CD8-positive, alpha-beta memory T cell (primary cell): ENCODE results near the gene CALR. TPM values are rescaled to one million over a fixed set of nuclear protein-coding genes. Genes with fewer than 3 reads are reported as not detected.
"Not testable (repeated sequence)": the region's sequence is repeated elsewhere in the genome, so short reads cannot be mapped to it uniquely, and the experiment has no call there.

Experiments used
- CTCF ChIA-PET: fragments of 350-600 bp; sonication (Branson Sonifier 250); formaldehyde crosslinking; loops from one replicate; lab custom pipeline; 2021; ENCODE audit warnings: antibody characterized with exemption; lab: Charles Lee
- POLR2A ChIA-PET: fragments of 350-600 bp; sonication (Branson Sonifier 250); formaldehyde crosslinking; loops from one replicate; lab custom pipeline; 2021; ENCODE audit warnings: antibody characterized with exemption; lab: Charles Lee
- DNase-seq, 5 donors: peaks; one replicate each; pipeline versions ENCODE4 v3.0.0 to v3.0.0-alpha.2; 2020 to 2022; ENCODE audit warnings: mixed read lengths in 1 of 5
- H3K27ac ChIP-seq: one replicate; pipeline ENCODE4 v1.7.0; 2013; ENCODE audit warnings: low read depth, mild to moderate bottlenecking, low read length, moderate library complexity
- H3K27me3 ChIP-seq: 2 replicates; pipeline ENCODE4 v1.7.0; 2013; ENCODE audit warnings: low read length, mild to moderate bottlenecking; ENCODE audit not compliant: insufficient read depth, poor library complexity, severe bottlenecking
- H3K36me3 ChIP-seq: 2 replicates; pipeline ENCODE4 v1.7.0; 2013; ENCODE audit warnings: mild to moderate bottlenecking, low read length, moderate library complexity; ENCODE audit not compliant: insufficient read depth
- H3K4me1 ChIP-seq: 2 replicates; pipeline ENCODE4 v1.7.0; 2013; ENCODE audit warnings: mild to moderate bottlenecking, low read length, moderate library complexity; ENCODE audit not compliant: insufficient read depth
- H3K4me3 ChIP-seq: 2 replicates; pipeline ENCODE4 v1.7.0; 2013; ENCODE audit warnings: mild to moderate bottlenecking, low read length
- H3K9me3 ChIP-seq: 2 replicates; pipeline ENCODE4 v1.7.0; 2013; ENCODE audit warnings: mild to moderate bottlenecking, low read length
- H3K27ac Mint-ChIP-seq, 8 donors: one replicate each; pipeline ENCODE4 v1.8.0; 2020 to 2021; ENCODE audit warnings: mixed read lengths in 8 of 8, mild to moderate bottlenecking in 6 of 8, inconsistent platforms in 3 of 8, moderate library complexity in 3 of 8
- H3K27me3 Mint-ChIP-seq, 2 donors: one replicate each; pipeline ENCODE4 v1.8.0; 2020 to 2021; ENCODE audit warnings: mixed read lengths in 2 of 2, mild to moderate bottlenecking in 1 of 2, moderate library complexity in 1 of 2
- H3K36me3 Mint-ChIP-seq, 3 donors: one replicate each; pipeline ENCODE4 v1.8.0; 2020 to 2021; ENCODE audit warnings: mixed read lengths in 3 of 3, inconsistent platforms in 1 of 3, mild to moderate bottlenecking in 1 of 3
- H3K4me1 Mint-ChIP-seq, 3 donors: one replicate each; pipeline ENCODE4 v1.8.0; 2020 to 2021; ENCODE audit warnings: mixed read lengths in 3 of 3, inconsistent platforms in 1 of 3, mild to moderate bottlenecking in 1 of 3
- H3K4me3 Mint-ChIP-seq, 7 donors: one replicate each; pipeline ENCODE4 v1.8.0; 2020 to 2021; ENCODE audit warnings: mixed read lengths in 7 of 7, mild to moderate bottlenecking in 6 of 7, moderate library complexity in 4 of 7, inconsistent platforms in 2 of 7
- H3K9me3 Mint-ChIP-seq, 5 donors: one replicate each; pipeline ENCODE4 v1.8.0; 2020 to 2022; ENCODE audit warnings: mixed read lengths in 5 of 5, mild to moderate bottlenecking in 3 of 5, moderate library complexity in 2 of 5, inconsistent platforms in 1 of 5
- polyA plus RNA-seq: library from polyadenylated mRNA; unstranded; fragments of 300-500 nt; fragmentation: Illumina TruSeq; gene quantifications from one replicate; pipeline ENCODE4 v1.2.3, GENCODE V29; 2021
- total RNA-seq, 2 experiments: library from RNA; stranded (reverse); gene quantifications; one replicate each; pipeline ENCODE4 v1.2.3, GENCODE V29; 2021

Gene CALR
- total and polyA plus RNA-seq, 3 experiments from 2014 or later, result 174 to 843 (median 832) TPM

- peak overlapping the region in 2 of 8 donors; percentile 33 to 63 for H3K27ac Mint-ChIP-seq
- H3K27me3 Mint-ChIP-seq, result peaks cover 0 to 3% of the 10 kb centered on the region in 2 donors
- no peaks in the 10 kb centered on the region for H3K27me3 ChIP-seq
- no peak overlapping the region for H3K27ac ChIP-seq
- peaks cover 23% of the 10 kb centered on the region for H3K4me1 ChIP-seq
- ChIA-PET POLR2A (interaction anchor here (3.8 kb wide), 1 partner anchor 8 kb away, joined by 12 read pairs; the partner anchor contains the start of gene GADD45GIP1), CTCF (interaction anchor here (2.6 kb wide), 1 partner anchor 17 kb away, joined by 13 read pairs; no protein-coding TSS in a partner anchor)
- H3K9me3 Mint-ChIP-seq, result peaks cover 0 to 2% (median 0%) of the 10 kb centered on the region in 5 donors
- H3K36me3 ChIP-seq, result peaks cover 53% of the 10 kb centered on the region
- no peaks in the 10 kb centered on the region for H3K9me3 ChIP-seq
- DNase-seq, result no peak
- no peak overlapping the region for H3K4me3 ChIP-seq
- peaks cover 0 to 85% (median 4%) of the 10 kb centered on the region in 3 donors for H3K36me3 Mint-ChIP-seq
- H3K4me1 Mint-ChIP-seq, result peaks cover 22 to 40% (median 26%) of the 10 kb centered on the region in 3 donors
- peak overlapping the region in 1 of 7 donors; percentile 30 for H3K4me3 Mint-ChIP-seq
Measured at GRCh38 chr19:12948612-12949362, 10.4 kb downstream of the CALR start.

GRCh38 chr19:12949363-12950283 is 11.2 kb downstream of the CALR start:
- H3K27me3 Mint-ChIP-seq, result peaks cover 0 to 3% of the 10 kb centered on the region in 2 donors
- peaks cover 0 to 86% (median 3%) of the 10 kb centered on the region in 3 donors for H3K36me3 Mint-ChIP-seq
- peaks cover 24 to 40% (median 28%) of the 10 kb centered on the region in 3 donors for H3K4me1 Mint-ChIP-seq
- CTCF ChIA-PET, result interaction anchor here (0.9 to 4.1 kb wide), 3 partner anchors 16 to 65 kb away, joined by 3 to 20 read pairs (median 13); no protein-coding TSS in a partner anchor
- H3K27ac ChIP-seq, result no peak overlapping the region
- H3K27me3 ChIP-seq, result no peaks in the 10 kb centered on the region
- H3K36me3 ChIP-seq, result peaks cover 50% of the 10 kb centered on the region
- peak overlapping the region in 1 of 7 donors; percentile 60 for H3K4me3 Mint-ChIP-seq
- H3K9me3 Mint-ChIP-seq, result peaks cover 0 to 2% (median 0%) of the 10 kb centered on the region in 5 donors
- peak overlapping the region in 5 of 8 donors; percentile 33 to 79 (median 73) for H3K27ac Mint-ChIP-seq
- POLR2A ChIA-PET, result no interaction called here
- H3K4me3 ChIP-seq, result no peak overlapping the region
- peaks cover 20% of the 10 kb centered on the region for H3K4me1 ChIP-seq
- H3K9me3 ChIP-seq, result no peaks in the 10 kb centered on the region
- no peak for DNase-seq

- DNase-seq, H3K27me3 Mint-ChIP-seq, POLR2A ChIA-PET, H3K4me3 Mint-ChIP-seq, H3K9me3 Mint-ChIP-seq, H3K4me3 ChIP-seq, H3K27me3 ChIP-seq, H3K9me3 ChIP-seq, H3K27ac ChIP-seq: not testable (repeated sequence)
- peaks cover 0 to 86% (median 2%) of the 10 kb centered on the region in 3 donors for H3K36me3 Mint-ChIP-seq
- CTCF ChIA-PET, result interaction anchor here (4.1 kb wide), 1 partner anchor 13 kb away, joined by 20 read pairs; no protein-coding TSS in a partner anchor
- peak overlapping the region in 2 of 8 donors; percentile 82 for H3K27ac Mint-ChIP-seq
- peaks cover 18% of the 10 kb centered on the region for H3K4me1 ChIP-seq
- peaks cover 47% of the 10 kb centered on the region for H3K36me3 ChIP-seq
- H3K4me1 Mint-ChIP-seq, result peaks cover 26 to 39% (median 29%) of the 10 kb centered on the region in 3 donors
Measured at GRCh38 chr19:12952050-12952449, 13.6 kb downstream of the CALR start.

GRCh38 chr19:12952488-12953137 is 14.2 kb downstream of the CALR start:
- CTCF ChIA-PET, result interaction anchor here (1.0 to 4.1 kb wide), 2 partner anchors 13 to 67 kb away, joined by 4 to 20 read pairs; no protein-coding TSS in a partner anchor
- peaks cover 0 to 83% (median 2%) of the 10 kb centered on the region in 3 donors for H3K36me3 Mint-ChIP-seq
- peaks cover 26 to 38% (median 27%) of the 10 kb centered on the region in 3 donors for H3K4me1 Mint-ChIP-seq
- Histone ChIP-seq H3K36me3 (peaks cover 44% of the 10 kb centered on the region), H3K27ac (no peak overlapping the region), H3K4me3 (no peak overlapping the region), H3K4me1 (peaks cover 15% of the 10 kb centered on the region), H3K27me3 (no peaks in the 10 kb centered on the region), H3K9me3 (no peaks in the 10 kb centered on the region)
- H3K27me3 Mint-ChIP-seq, result no peaks in the 10 kb centered on the region
- no peak for DNase-seq
- no peaks in the 10 kb centered on the region for H3K9me3 Mint-ChIP-seq
- POLR2A ChIA-PET, result no interaction called here
- H3K4me3 Mint-ChIP-seq, result no peak overlapping the region
- H3K27ac Mint-ChIP-seq, result peak overlapping the region in 1 of 8 donors; percentile 19

GRCh38 chr19:12953138-12953798 is 14.9 kb downstream of the CALR start:
- no peak for DNase-seq
- H3K27ac Mint-ChIP-seq, result no peak overlapping the region
- H3K27me3 ChIP-seq, result no peaks in the 10 kb centered on the region
- H3K4me1 ChIP-seq, result peaks cover 15% of the 10 kb centered on the region
- no peaks in the 10 kb centered on the region for H3K9me3 ChIP-seq
- CTCF ChIA-PET, result interaction anchor here (0.6 to 4.1 kb wide), 3 partner anchors 12 to 68 kb away, joined by 3 to 20 read pairs (median 4); no protein-coding TSS in a partner anchor
- H3K4me3 Mint-ChIP-seq, result no peak overlapping the region
- POLR2A ChIA-PET, result interaction anchor here (0.5 kb wide), 1 partner anchor 768 kb away, joined by 4 read pairs; no protein-coding TSS in a partner anchor
- no peaks in the 10 kb centered on the region for H3K27me3 Mint-ChIP-seq
- no peaks in the 10 kb centered on the region for H3K9me3 Mint-ChIP-seq
- no peak overlapping the region for H3K27ac ChIP-seq
- H3K4me3 ChIP-seq, result no peak overlapping the region
- H3K36me3 Mint-ChIP-seq, result peaks cover 0 to 76% (median 2%) of the 10 kb centered on the region in 3 donors
- H3K4me1 Mint-ChIP-seq, result peaks cover 23 to 35% (median 24%) of the 10 kb centered on the region in 3 donors
- peaks cover 38% of the 10 kb centered on the region for H3K36me3 ChIP-seq

- Mint-ChIP-seq H3K27me3 (no peaks in the 10 kb centered on the region), H3K4me1 (peaks cover 23 to 35% (median 24%) of the 10 kb centered on the region in 3 donors), H3K27ac (peak overlapping the region in 7 of 8 donors; percentile 50 to 91 (median 65)), H3K36me3 (peaks cover 0 to 69% (median 2%) of the 10 kb centered on the region in 3 donors), H3K9me3 (no peaks in the 10 kb centered on the region), H3K4me3 (peak overlapping the region in 5 of 7 donors; percentile 35 to 93 (median 85))
- H3K27me3 ChIP-seq, result no peaks in the 10 kb centered on the region
- no peak overlapping the region for H3K27ac ChIP-seq
- H3K4me3 ChIP-seq, result no peak overlapping the region
- H3K4me1 ChIP-seq, result peaks cover 15% of the 10 kb centered on the region
- DNase-seq, result no peak
- H3K9me3 ChIP-seq, result no peaks in the 10 kb centered on the region
- ChIA-PET CTCF (interaction anchor here (0.6 to 4.1 kb wide), 4 partner anchors 12 to 69 kb away, joined by 3 to 30 read pairs (median 12); no protein-coding TSS in a partner anchor), POLR2A (interaction anchor here (0.5 to 0.7 kb wide), 2 partner anchors 8 to 1124 kb away, joined by 3 to 13 read pairs; no protein-coding TSS in a partner anchor)
- peaks cover 30% of the 10 kb centered on the region for H3K36me3 ChIP-seq
Measured at GRCh38 chr19:12953799-12954611, 15.6 kb downstream of the CALR start.
